GM08714 (cell line): ENCODE data around the gene SLC22A31.

ENCODE experiments used
- H3K4me3 ChIP-seq: fragments of 200-500 bp; sonication (Bioruptor generic); 2 replicates; pipeline ENCODE4 v1.5.1; 2014; ENCODE audit warnings: mild to moderate bottlenecking, low read length, inconsistent platforms
- ZNF274 ChIP-seq: IDR thresholded peaks from 2 replicates; pipeline ENCODE4 v1.6.1; 2012; ENCODE audit warnings: mild to moderate bottlenecking, low read depth, low read length

SLC22A31 gene

GRCh38 chr16:89201439-89202377 is 1.4 kb upstream of the SLC22A31 start:
- no peak for TF ChIP-seq ZNF274
- peak overlapping the region; percentile 27; the same call in 1 of the 2 replicates for H3K4me3 ChIP-seq

GRCh38 chr16:89200850-89201411 is 594 bp upstream of the SLC22A31 start:
- no peak for TF ChIP-seq ZNF274
- peak overlapping the region; percentile 27; the same call in 1 of the 2 replicates for H3K4me3 ChIP-seq

- no peak overlapping the region for H3K4me3 ChIP-seq
- TF ChIP-seq ZNF274 = no peak
Observed at GRCh38 chr16:89199241-89200123, 855 bp downstream of the SLC22A31 start.

- no peak for TF ChIP-seq ZNF274
- H3K4me3 ChIP-seq = no peak overlapping the region
Observed at GRCh38 chr16:89198417-89199240, 1.7 kb downstream of the SLC22A31 start.

- TF ChIP-seq ZNF274 = no peak
- no peak overlapping the region for H3K4me3 ChIP-seq
Observed at GRCh38 chr16:89197633-89198416, 2.5 kb downstream of the SLC22A31 start.

GRCh38 chr16:89197033-89197632 is 3.2 kb downstream of the SLC22A31 start:
- TF ChIP-seq ZNF274 = no peak
- H3K4me3 ChIP-seq = no peak overlapping the region

- no peak overlapping the region for H3K4me3 ChIP-seq
- no peak for TF ChIP-seq ZNF274
Observed at GRCh38 chr16:89195521-89196171, 4.7 kb downstream of the SLC22A31 start.

GRCh38 chr16:89194340-89195311 is 5.7 kb downstream of the SLC22A31 start:
- H3K4me3 ChIP-seq = no peak overlapping the region
- TF ChIP-seq ZNF274 = no peak

GRCh38 chr16:89193576-89194293 is 6.6 kb downstream of the SLC22A31 start:
- H3K4me3 ChIP-seq = no peak overlapping the region
- no peak for TF ChIP-seq ZNF274

GRCh38 chr16:89192956-89193575 is 7.3 kb downstream of the SLC22A31 start:
- H3K4me3 ChIP-seq = no peak overlapping the region
- no peak for TF ChIP-seq ZNF274

- peak overlapping the region; percentile 42; the same call in 1 of the 2 replicates for H3K4me3 ChIP-seq
Observed at GRCh38 chr16:89192186-89192955, 8.0 kb downstream of the SLC22A31 start.
